Endodermal cell (in vitro differentiated cells): ENCODE measurements around the gene EMP1. TPM values are rescaled to one million over a fixed set of nuclear protein-coding genes. Genes with fewer than 3 reads are reported as not detected.

Source experiments
- DNase-seq: peaks from one replicate; pipeline ENCODE4 v3.0.0-alpha.2; 2017
- H3K27ac ChIP-seq: 2 replicates; pipeline ENCODE4 v1.5.1; 2013; ENCODE audit warnings: mild to moderate bottlenecking, low read depth, low read length, moderate library complexity
- H3K27me3 ChIP-seq: 2 replicates; pipeline ENCODE4 v1.6.1; 2013; ENCODE audit warnings: mild to moderate bottlenecking, low read length, moderate library complexity; ENCODE audit not compliant: insufficient read depth, control insufficient read depth, poor library complexity, severe bottlenecking
- H3K36me3 ChIP-seq: 2 replicates; pipeline ENCODE4 v1.7.0; 2013; ENCODE audit warnings: mild to moderate bottlenecking, low read length, moderate library complexity; ENCODE audit not compliant: control insufficient read depth, insufficient read depth
- H3K4me1 ChIP-seq: one replicate; pipeline ENCODE4 v1.7.0; 2013; ENCODE audit warnings: low read length; ENCODE audit not compliant: control insufficient read depth, insufficient read depth
- H3K4me3 ChIP-seq: 2 replicates; pipeline ENCODE4 v1.5.1; 2013; ENCODE audit warnings: mild to moderate bottlenecking, low read length, moderate library complexity
- H3K9ac ChIP-seq: 2 replicates; pipeline ENCODE4 v1.6.1; 2013; ENCODE audit warnings: mild to moderate bottlenecking, low read length, moderate library complexity; ENCODE audit not compliant: poor library complexity, severe bottlenecking; ENCODE audit errors: extremely low read depth
- H3K9me3 ChIP-seq: 2 replicates; pipeline ENCODE4 v1.6.1; 2013; ENCODE audit warnings: mild to moderate bottlenecking, low read length, moderate library complexity; ENCODE audit not compliant: control insufficient read depth
- H3K27ac Mint-ChIP-seq: 2 replicates; pipeline ENCODE4 v1.8.0; 2020; ENCODE audit warnings: mixed read lengths
- H3K27me3 Mint-ChIP-seq: 2 replicates; pipeline ENCODE4 v1.8.0; 2021; ENCODE audit warnings: mild to moderate bottlenecking, mixed read lengths; ENCODE audit not compliant: insufficient read depth
- H3K36me3 Mint-ChIP-seq: 2 replicates; pipeline ENCODE4 v1.8.0; 2020; ENCODE audit warnings: low read depth, mixed read lengths
- H3K4me1 Mint-ChIP-seq: 2 replicates; pipeline ENCODE4 v1.8.0; 2020; ENCODE audit warnings: mixed read lengths
- H3K4me3 Mint-ChIP-seq: 2 replicates; pipeline ENCODE4 v1.8.0; 2020; ENCODE audit warnings: mild to moderate bottlenecking, moderate library complexity, mixed read lengths
- H3K9me3 Mint-ChIP-seq: 2 replicates; pipeline ENCODE4 v1.8.0; 2020; ENCODE audit warnings: mild to moderate bottlenecking, mixed read lengths
- WGBS, 2 experiments: methylation state at CpG; one replicate each; pipeline versions ENCODE4 v1.1.5 to v1.1.7; 2013; ENCODE audit warnings: missing lambda C conversion rate in 2 of 2, mixed read lengths in 1 of 2; ENCODE audit not compliant: insufficient coverage in 1 of 2, insufficient read length in 1 of 2; 5-methylcytosine and 5-hydroxymethylcytosine counted together
- total RNA-seq, 2 donors: library from RNA; stranded (reverse); fragmentation: NEBNext Ultra II Directional in 1 of 2; extraction: Animal tissue kit (Norgen Biotek cat#: 25700) in 1 of 2; gene quantifications; 2 replicates in 1 of 2; 3 replicates in 1 of 2; pipeline ENCODE4 v1.2.1, GENCODE V29; 2021
- TF ChIP-seq, protein P1 (sequence below): fragments of 200-600 bp; sonication (generic); conservative IDR thresholded peaks from 2 replicates; pipeline ENCODE4 v1.5.0; 2021; ENCODE audit warnings: antibody characterized with exemption, mild to moderate bottlenecking

The EMP1 gene
- total RNA-seq, 2 donors from 2014 or later = 0.58 to 0.59 TPM

DNA sequence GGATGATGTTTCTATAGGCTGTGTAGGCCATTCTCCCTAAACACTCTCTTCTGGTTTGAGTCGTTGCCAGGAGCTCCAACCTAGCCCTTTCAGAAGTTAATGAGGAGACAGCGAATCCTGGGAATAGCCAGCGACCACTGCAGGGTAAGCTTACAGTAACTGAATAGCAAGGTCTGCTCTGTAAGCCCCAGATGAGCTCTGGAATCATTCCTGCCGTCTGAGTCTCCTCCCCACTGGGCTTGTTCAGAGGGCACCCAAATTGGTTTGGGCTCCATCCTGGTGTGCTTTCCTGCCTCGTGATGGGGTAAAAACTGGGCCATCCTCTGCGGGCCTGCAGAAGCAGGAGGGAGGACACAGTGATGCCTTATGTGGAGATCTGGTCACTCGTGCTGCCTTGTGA lies 43.3 kb upstream of the EMP1 start:
- no peaks in the 10 kb centered on the region for H3K36me3 ChIP-seq
- Mint-ChIP-seq H3K27me3 (peaks cover 2% of the 10 kb centered on the region), H3K4me3 (no peak overlapping the region), H3K27ac (no peak overlapping the region), H3K9me3 (no peaks in the 10 kb centered on the region), H3K36me3 (no peaks in the 10 kb centered on the region), H3K4me1 (peaks cover 1% of the 10 kb centered on the region)
- H3K4me3 ChIP-seq = no peak overlapping the region
- H3K9me3 ChIP-seq = no peaks in the 10 kb centered on the region
- DNase-seq = peak; percentile 63
- H3K27ac ChIP-seq = no peak overlapping the region
- TF ChIP-seq, protein P1, sequence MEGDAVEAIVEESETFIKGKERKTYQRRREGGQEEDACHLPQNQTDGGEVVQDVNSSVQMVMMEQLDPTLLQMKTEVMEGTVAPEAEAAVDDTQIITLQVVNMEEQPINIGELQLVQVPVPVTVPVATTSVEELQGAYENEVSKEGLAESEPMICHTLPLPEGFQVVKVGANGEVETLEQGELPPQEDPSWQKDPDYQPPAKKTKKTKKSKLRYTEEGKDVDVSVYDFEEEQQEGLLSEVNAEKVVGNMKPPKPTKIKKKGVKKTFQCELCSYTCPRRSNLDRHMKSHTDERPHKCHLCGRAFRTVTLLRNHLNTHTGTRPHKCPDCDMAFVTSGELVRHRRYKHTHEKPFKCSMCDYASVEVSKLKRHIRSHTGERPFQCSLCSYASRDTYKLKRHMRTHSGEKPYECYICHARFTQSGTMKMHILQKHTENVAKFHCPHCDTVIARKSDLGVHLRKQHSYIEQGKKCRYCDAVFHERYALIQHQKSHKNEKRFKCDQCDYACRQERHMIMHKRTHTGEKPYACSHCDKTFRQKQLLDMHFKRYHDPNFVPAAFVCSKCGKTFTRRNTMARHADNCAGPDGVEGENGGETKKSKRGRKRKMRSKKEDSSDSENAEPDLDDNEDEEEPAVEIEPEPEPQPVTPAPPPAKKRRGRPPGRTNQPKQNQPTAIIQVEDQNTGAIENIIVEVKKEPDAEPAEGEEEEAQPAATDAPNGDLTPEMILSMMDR = no peak
- WGBS, 2 experiments = 72 to 77% methylated on average over 5 to 7 of the region's 7 CpGs
- no peak overlapping the region for H3K9ac ChIP-seq
- no peaks in the 10 kb centered on the region for H3K27me3 ChIP-seq
- H3K4me1 ChIP-seq = no peaks in the 10 kb centered on the region

DNA sequence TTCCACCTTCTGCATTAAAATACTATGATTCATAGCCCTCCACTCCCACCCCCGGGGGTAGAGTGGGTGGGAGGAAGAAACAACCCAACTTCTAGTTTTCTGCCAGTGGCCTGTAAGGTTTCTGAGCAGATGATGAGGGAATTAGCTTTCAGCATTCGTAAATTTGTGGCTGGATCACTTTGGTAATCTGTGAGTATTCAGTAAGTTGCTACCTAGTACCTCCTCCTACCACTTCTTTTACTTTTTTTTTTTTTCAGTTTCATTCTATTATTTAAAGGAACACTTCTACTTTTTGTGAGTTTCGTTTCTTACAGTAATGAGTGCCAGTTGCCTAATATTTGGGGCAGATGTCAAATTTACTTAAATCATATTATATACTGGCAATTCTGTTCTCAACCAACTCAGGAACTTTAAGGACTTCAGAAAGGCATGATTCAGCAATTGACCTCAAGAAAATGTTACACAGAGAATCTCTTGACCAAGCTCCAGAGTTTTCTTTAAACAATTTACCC lies 42.4 kb upstream of the EMP1 start:
- H3K27me3 Mint-ChIP-seq = peaks cover 2% of the 10 kb centered on the region
- TF ChIP-seq, protein P1 = no peak
- H3K9me3 ChIP-seq = no peaks in the 10 kb centered on the region
- H3K4me3 Mint-ChIP-seq = no peak overlapping the region
- no peaks in the 10 kb centered on the region for H3K36me3 Mint-ChIP-seq
- H3K9me3 Mint-ChIP-seq = no peaks in the 10 kb centered on the region
- H3K27me3 ChIP-seq = no peaks in the 10 kb centered on the region
- no peaks in the 10 kb centered on the region for H3K4me1 Mint-ChIP-seq
- no peak for DNase-seq
- H3K4me3 ChIP-seq = no peak overlapping the region
- 79% methylated on average over 2 of the region's 3 CpGs; no CpG with 5 or more reads in 1 of the 2 experiments for WGBS, 2 experiments
- H3K4me1 ChIP-seq = no peaks in the 10 kb centered on the region
- no peak overlapping the region for H3K27ac Mint-ChIP-seq
- no peak overlapping the region for H3K27ac ChIP-seq
- no peak overlapping the region for H3K9ac ChIP-seq
- H3K36me3 ChIP-seq = no peaks in the 10 kb centered on the region

DNA sequence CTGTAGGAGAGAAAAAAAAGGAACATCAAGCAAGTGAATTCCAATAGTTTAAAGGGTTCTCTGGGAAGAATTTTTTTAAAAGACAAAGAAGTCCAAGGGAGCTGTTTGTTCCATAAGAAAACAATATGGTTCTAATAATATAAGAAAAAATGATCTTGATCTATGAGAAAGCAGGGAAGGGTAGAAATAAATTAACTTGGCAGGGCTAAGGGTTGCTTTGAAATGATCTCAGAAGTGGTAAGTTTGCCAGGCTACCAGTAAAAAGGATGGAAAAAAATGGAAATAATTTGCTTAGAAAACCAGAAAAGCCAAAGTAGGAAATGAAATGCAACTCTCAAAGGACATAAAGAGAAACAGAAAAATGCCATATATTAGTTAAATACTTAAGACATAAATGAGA lies 41.7 kb upstream of the EMP1 start:
- Mint-ChIP-seq H3K27ac (no peak overlapping the region), H3K27me3 (peaks cover 2% of the 10 kb centered on the region)
- no peak overlapping the region for H3K27ac ChIP-seq

More for the DNA sequence above, 41.7 kb upstream of the EMP1 start:
- H3K4me1 Mint-ChIP-seq = no peaks in the 10 kb centered on the region
- H3K4me3 ChIP-seq = no peak overlapping the region
- H3K4me1 ChIP-seq = no peaks in the 10 kb centered on the region
- H3K27me3 ChIP-seq = no peaks in the 10 kb centered on the region
- H3K4me3 Mint-ChIP-seq = no peak overlapping the region
- no peaks in the 10 kb centered on the region for H3K9me3 Mint-ChIP-seq
- H3K36me3 Mint-ChIP-seq = no peaks in the 10 kb centered on the region
- H3K36me3 ChIP-seq = no peaks in the 10 kb centered on the region
- DNase-seq = no peak
- no peak overlapping the region for H3K9ac ChIP-seq
- H3K9me3 ChIP-seq = no peaks in the 10 kb centered on the region
- TF ChIP-seq, protein P1 = no peak
